Fibroblast of skin of back (primary cell): ENCODE data around the gene TMEM42.

Experiments used
- DNase-seq: peaks from one replicate; pipeline ENCODE4 v3.0.0-alpha.2; 2013

Gene TMEM42

DNA sequence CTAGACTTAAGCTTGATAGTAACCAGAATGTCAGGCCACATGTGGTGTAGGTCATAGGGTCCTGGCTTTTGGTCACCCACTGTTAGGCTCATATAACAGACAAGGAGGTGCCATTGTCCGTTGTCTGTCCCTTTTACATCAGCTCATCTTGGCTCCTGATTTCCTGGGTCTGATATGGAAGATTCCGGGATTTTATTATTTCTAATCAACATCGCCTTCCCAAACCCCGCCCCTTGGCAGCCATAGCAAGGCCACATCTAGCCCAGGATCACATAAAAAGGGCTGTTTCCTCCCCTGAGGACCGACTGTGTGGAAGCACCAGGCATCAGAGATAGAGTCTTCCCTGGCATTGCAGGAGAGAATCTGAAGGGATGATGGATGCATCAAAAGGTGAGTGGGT is 12.6 kb downstream of the TMEM42 start, which contains the start of gene TGM4:
TGM4 (plus strand) TSS at position 301 of the 400 bp plus-strand sequence; CDS start at position 372, 71 bp downstream.
- no peak for DNase-seq

DNA sequence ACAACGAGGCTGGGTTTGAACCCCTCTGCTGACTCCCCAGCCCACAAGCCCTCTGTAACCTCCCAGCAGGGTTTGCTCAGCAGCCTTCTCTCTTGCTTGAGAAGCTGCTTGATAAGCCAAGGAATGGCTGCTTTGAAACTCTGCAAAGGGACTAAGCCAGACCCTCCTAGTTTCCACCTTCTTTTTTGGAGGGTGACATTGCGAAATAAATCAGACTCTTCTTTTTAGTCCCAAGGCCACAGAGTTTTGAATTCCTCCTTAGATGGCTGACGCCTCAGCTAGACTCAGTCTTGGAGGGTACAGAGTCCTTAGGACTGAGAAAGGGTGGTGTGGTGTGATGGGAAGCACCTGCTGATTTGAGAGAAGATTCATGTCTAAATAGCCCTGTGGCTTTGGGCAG is 13.9 kb downstream of the TMEM42 start:
- DNase-seq: no peak

DNA sequence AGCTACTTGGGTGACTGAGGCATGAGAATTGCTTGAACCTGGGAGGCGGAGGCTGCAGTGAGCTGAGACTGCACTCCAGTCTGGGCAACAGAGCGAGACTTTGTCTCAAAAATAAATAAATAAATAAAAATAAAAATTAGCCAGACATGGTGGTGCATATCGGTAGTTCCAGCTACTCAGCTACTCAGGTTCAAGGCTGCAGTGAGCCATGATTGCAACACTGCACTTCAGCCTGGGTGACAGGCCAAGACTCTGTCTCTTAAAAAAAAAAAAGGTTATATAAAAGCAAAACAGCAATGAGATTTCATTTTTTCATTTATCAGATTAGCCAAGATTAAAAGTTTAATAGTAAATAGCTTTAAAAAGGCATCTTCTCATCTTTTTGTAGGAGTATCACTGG is 15.6 kb downstream of the TMEM42 start:
- DNase-seq: no peak

DNA sequence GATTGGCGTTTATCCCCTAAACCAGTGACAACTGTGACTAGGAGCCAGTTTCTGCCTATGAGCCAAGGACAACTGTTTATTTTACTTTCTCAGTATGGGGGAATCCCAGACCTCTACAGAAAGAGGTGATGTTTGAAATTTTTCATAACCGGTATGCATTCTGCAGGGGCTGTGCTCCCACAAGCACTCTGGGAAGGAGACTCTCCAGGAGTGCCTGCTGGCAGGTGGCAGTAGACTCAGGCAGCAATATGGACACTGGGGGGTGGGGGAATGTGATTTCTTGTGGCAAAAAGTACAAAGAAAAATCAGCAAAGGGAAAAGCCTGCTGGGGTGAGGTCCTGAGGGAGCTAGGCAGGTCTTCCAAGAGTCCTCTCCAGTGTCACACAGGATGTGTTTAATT is 18.6 kb downstream of the TMEM42 start:
- DNase-seq: no peak

DNA sequence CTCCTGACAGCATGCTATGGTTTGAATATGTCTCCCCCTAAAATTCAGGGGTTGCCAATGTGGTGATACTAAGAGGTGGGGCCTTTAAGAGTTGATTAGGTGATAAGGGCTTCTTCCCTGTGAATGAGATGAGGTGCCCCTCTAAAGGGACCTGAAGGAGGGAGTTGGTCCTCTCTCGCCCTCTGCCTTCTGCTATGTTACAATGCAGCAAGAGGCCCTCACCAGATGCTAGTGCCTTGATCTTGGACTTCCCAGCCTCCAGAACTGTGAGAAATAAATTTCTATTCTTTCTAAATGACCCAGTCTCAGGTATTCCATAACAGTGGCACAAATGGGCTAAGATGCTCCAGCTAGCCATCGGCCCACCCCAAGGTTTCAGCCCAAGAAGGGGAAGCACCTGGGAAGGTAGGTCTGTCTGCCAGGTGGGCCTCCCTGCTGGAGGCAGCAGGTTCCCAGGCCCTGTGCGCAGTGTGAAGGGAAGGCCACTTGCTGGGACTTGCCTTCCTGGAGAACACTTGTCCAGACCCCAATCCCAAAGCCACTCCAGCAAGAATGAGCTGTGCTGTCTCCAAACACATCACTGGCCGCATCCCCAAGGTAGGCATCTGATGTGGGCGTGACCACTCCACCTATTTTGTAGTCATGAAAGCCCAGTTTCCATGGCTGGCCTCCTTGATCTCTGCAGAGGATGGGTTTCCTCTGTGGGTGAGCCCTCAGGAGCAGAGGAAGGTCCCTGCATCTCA is 21.7 kb downstream of the TMEM42 start:
- no peak for DNase-seq

DNA sequence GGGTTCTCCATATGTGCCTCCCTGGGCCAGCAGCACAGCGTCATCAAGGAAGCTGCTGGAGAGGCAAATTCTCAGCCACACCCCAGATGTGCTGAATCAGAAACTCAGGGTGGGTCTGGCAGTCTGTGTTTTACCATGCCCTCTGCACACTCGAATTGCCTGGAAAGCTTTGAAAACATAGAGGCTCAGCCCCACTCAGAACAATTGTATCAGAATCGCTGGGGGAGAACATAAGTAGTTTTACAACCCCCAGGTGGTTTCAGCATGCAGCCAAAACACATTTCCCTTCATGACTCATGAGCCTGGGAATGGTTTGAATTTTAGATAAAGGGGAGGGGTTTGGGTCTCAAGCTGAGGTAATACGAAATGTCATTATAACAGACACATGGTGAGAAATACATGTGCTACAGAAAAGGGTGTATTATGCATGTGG is 22.3 kb downstream of the TMEM42 start:
- DNase-seq: peak; percentile 98

DNA sequence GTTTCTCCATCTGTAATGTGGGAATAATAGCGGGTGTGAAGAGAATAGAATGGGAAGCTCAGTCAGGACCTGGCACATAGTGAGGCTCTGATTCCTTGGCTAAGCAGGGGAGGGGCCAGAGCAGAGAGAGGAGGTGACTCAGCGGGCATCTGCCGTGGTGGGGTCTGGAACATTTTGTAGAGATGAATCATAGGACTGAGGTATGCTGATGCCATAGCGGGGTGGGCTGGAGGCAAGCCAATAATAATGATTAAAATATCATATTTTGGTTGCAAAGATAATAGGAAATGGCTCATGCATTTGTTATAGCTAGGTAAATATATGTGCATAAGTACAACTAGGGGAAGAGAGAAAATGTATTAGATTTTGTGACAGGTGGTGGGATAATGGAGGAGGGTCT is 23.9 kb downstream of the TMEM42 start:
- DNase-seq: peak; percentile 98

DNA sequence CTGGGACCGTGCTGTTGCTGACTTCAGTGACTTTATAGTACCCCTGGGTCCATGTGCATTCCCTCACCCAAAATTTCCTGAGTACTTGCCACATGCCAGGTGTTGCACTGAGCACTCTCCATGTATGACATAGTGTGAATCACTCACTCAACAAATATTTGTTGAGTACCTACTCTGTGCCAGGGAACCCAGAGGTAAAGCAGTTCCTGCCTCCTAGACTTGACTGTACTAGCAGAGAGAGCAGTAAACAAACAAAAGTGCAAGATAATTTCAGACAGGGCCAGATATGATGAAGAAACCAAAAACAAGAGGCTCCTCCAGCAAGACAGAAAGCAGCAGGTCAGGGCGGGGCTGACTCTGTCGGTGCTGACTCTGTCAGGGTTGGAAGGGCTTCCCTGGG is 24.8 kb downstream of the TMEM42 start:
- DNase-seq: no peak

DNA sequence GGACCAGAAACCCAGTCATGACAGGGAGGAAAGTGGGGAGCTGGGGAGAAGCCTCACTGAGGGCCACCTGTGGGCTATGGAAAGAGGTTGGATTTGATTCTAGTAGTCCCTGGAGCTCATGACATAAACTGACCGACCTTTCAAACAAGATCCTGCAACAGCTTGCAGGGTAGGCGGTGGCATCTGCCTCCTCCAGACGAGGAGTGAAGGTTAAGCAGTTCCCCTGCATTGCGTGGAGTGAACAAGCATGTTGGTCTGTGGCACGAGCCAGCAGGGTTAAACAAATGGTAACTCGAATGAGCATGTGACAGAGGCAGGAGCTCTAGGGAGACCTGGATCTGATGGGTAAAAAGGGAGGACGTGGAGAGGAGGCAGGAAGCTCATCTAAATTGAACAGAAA is 25.4 kb downstream of the TMEM42 start:
- no peak for DNase-seq

DNA sequence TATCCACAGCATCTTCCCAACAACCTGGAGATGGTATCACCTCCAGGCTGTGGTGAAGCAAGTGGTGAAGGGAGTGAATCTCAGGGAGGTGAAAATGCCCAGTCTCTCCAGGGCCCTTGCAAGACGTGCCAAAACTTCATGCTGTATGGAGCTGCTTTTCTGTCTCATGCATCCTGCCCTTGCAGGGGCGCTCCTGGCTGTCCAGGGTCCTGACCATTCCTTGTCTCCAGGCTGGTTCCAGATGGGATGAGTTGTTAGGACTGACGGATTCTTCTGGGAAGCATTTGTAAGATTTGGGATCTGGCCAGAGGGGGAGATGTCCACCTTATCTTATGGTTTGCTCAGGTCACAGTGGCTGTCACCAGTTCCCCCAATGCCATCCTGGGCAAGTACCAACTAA is 28.5 kb downstream of the TMEM42 start:
- DNase-seq: peak; percentile 34

DNA sequence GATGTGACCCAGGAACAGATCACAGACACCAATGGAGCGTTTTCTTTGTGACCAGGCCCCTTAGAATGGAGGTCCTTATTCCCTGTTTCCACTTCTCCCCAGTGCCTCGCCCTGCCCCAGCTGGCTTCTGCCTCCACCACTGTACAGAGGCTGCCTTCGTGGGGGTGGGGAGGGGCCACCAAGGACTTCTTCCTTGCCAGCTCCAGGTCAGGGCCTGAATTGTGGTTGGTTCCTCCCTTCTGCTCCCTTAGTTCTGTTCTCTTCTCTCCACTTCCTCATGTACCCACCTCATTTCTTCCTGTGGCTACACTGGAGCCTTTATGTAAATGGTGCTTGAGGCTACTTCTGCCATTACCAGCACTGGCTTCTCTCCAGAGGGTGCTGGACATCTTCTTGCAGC is 29.1 kb downstream of the TMEM42 start:
- no peak for DNase-seq

DNA sequence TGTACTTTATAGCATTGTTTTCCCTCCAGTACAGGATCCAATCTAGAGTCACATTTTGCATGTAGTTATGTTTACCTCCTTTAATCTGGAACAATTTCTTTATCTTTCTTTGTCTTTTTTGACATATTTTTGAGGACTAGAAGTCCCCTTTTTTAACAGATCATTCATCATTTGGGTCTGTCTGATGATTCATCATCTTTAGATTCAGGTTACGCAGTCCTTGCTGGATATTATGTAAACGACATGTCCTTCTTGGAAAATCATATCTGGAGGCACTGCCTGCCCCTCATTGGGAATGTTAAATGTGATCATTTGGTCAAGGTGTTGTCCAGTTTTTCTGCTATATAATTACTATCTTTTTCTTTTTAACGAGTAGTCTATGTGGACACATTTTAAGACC is 31.0 kb downstream of the TMEM42 start:
- peak; percentile 59 for DNase-seq

DNA sequence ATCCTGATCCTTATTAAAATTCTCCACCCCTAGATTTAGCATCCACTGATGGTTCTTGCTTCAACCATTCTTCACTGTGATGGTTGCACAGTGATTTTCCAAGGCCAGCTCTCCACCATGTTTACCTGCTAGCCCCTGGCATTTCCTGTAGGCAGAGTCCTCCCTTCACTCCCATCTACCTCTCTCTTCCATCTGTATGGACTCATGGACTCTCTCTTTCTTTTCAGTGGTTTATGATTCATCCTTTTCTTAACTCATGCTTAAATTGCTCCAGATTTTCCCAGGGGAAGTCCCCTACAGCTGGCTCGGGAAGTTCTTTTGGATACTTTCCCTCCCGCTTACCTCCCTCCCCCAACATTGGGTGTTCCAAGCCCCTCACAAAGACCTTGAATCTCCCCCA is 31.4 kb downstream of the TMEM42 start:
- DNase-seq: peak; percentile 85

DNA sequence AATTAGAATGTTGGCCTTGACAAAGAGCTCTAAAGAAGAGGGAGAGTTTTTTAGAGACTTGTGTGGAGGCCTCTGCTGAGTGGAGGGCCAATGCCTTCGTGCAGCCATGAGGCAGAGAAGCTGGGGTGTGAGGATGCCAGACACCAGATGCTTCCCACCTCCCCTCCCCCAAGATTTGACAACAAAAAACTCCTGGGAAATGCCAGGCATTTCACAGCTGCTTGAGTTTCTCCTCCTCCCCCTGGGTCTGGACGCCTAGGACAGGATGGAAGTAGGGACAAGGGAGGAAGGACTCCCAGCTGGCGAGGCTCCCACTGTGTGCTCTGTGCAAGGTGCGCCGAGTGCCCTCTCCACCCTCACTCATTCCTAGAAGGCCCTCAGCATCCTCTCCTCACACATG is 32.8 kb downstream of the TMEM42 start:
- DNase-seq: peak; percentile 69

DNA sequence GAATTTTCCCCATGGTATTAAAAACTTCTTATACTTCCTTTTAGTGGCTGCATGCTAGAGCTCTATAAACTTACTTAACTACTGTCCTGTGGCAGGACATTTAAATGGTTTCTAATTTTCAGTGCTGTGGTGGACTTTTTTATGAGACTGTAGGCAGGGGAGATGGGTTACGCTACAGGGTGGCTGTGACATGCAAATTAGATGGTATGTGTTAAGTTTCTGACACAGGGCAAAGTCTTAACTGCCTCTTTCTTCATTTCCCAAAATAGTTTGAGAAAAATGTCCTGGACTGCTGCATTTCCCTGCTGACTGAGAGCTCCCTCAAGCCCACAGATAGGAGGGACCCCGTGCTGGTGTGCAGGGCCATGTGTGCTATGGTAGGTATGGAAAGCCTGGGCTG is 34.7 kb downstream of the TMEM42 start:
- DNase-seq: no peak

DNA sequence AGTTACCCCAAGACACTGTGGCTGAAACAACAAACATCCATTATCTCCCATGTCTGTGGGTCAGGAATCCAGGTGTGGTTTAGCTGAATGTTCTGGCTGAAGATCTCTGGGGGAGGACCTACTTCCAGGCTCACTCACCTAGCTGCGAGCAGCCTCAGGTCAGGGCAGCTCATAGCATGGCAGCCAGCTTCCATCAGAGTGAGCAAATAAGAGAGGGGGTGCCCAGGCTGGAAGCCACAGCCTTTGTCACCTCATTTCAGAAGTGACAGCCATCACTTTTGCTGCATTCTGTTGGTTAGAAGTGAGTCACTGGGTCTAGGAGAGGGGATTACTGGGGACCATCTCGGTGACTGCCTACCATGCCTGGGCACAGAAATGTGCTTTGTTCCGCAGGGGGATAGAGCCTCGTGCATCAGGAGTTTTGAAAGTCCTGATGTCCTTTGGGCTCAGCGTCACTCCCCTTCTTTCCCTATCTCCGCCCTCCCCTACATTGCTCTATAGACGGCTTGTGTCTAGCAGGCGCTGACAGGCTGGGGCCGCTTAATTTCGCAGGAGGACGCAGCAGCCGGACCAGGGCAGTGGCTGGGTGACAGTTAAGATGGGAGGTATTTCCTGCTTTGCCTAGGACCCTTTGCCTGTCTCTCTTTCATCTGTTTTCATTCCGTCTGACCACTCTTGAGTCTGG is 38.1 kb downstream of the TMEM42 start:
- no peak for DNase-seq

DNA sequence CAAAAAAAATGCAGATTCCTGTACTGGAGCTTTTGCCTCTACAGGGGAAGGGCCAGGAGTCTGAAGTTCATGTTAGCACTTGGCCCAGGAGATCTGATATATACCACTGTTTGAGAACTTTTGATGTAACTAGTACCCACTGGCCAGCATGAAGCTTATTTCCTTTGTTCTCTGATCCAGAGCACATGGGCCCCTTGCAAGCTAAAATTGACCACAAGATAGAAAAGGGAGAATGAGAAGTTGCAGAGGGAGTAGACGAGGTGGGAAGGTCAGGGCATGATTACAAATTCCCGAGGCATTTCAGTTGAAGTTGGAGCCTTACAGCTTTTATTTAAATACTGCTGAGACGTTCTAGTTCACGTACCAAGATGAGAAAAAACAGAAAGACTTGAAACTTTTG is 40.9 kb downstream of the TMEM42 start:
- no peak for DNase-seq

DNA sequence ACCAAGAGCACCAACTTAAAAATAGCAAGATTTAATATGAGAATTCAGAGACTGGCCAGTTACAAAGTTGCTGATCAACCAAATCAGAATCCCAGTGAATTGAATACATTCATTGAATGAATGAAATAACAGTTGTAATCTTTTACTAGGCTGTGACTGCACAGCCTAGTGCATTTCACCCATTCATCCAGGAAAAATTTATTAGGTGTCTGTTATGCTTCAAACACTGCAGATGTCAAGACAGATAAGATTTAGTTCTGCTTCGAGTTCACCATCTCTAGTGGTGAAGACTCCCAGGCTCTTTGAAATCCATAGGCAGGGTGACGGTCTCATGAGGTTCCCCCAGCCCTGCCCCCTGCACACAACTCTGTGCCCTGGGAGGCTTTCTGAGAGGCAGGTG is 41.6 kb downstream of the TMEM42 start:
- DNase-seq: no peak

DNA sequence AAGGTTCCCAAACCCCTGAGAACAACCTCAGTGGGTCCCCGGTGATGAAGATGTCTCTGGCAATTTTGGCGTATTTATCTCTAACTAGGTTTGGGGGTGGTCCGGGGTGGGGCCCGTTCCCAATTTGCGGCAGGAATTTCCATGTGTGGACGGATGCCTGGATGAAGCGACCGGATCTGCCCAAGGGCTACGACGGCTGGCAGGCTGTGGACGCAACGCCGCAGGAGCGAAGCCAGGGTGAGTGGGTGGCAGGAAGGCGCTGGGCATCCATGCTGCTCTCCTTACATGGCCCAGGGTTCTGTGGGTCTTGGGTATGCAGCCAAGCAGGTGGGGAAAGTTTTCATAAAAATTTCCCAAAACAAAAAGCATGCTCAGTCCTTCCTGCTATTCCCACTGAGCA is 42.0 kb downstream of the TMEM42 start:
- no peak for DNase-seq

DNA sequence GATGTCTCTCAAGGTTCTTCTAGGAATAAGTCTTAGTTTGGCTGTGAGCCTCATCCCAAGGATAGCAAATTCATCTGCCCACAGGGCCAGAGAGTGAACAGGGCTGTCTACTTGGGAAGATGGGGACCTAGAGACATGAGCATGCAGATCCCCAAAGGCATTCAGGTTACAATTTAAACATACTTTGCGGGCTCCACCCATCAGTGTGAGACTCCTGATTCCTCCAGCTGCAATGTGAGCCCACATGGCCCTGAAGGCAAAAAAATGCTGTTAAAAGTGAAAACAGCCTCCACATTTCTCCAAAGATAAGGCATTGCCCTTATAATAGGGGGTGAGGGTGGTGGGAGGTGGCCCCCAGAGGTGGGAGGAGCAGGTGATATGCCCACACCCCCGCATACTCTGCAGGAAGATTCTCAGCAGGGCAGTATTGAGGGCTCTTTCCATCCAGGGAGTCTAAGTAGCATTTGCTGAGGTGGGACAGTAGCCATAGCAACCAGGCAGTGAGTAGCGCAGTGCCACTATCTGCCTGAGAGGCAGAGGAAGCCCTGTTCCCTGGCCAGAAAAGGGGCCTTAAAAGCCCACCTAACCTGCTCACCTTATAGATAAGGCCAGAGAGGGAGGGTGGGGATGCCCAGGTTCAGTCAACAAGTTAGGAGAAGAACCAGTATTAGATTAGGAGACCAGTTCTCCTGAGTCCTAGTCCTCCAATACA is 43.9 kb downstream of the TMEM42 start:
- no peak for DNase-seq

DNA sequence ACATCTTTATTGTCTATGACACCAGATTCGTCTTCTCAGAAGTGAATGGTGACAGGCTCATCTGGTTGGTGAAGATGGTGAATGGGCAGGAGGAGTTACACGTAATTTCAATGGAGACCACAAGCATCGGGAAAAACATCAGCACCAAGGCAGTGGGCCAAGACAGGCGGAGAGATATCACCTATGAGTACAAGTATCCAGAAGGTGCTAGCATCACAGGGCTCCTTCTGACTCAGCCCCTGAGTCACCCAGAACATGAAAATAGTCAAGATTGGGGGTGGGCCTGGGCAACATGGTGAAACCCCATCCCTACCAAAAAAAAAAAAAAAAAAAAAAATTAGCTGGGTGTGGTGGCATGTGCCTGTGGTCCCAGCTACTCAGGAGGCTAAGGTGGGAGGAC is 45.3 kb downstream of the TMEM42 start:
- DNase-seq: no peak

DNA sequence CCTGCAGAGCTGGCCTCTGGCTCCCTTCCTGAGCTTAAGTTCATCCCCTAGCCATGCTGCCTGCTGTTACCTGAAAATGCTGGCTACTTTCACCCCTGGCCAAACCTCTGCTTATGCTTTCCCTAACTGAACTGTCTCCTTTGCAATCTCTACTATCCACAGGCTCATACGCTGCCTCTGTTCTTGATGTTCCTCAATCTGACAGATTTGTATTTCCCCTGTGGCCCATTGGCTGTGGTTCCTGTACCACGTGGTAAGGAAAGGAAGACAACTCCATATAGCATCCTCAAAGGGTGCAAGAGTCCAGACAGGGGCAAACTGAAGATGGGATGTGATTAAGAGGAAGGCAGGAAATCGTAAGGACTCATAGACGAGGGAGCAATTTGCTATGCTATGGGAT is 45.9 kb downstream of the TMEM42 start:
- no peak for DNase-seq

DNA sequence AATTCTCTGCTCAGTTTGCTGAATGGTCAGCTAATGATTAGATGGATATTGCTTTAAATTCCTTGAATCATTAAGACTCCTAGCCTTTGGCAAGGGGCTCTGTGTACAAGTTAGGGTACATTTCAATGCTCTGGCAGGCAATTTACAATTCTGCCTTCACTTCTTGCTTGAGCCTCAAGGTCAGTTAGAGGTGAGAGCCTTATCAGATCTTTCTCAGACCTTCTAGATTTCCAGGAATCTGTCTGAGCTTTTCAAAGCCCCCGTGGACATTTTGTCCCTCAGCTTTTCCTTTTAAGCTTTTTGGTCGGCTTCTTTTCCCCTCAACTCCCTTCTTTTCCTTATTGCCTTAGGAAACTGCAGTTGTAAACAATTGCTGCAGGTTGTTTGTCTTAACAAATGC is 47.4 kb downstream of the TMEM42 start:
- DNase-seq: no peak

DNA sequence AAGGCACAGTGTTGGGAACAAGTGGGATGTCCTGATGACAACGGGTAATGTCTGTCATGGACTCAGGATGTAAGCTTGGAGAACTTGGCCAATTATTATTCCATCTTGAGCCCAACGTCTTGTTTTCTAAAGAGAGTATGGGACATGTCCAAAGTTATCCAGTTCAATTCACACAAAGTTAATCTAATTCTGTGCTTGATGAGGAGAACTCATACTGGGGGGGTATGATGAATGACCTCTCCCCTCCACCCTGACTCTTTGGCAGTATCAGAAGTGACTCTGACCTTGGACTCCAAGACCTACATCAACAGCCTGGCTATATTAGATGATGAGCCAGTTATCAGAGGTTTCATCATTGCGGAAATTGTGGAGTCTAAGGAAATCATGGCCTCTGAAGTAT is 49.0 kb downstream of the TMEM42 start:
- DNase-seq: no peak
